Endodermal cell (in vitro differentiated cells): ENCODE data around the gene SNX6. TPM values are rescaled to one million over a fixed set of nuclear protein-coding genes. Genes with fewer than 3 reads are reported as not detected.
"Not testable (repeated sequence)": the region's sequence is repeated elsewhere in the genome, so short reads cannot be mapped to it uniquely, and the experiment has no call there.

Source experiments
- DNase-seq: peaks from one replicate; pipeline ENCODE4 v3.0.0-alpha.2; 2017
- H3K27ac ChIP-seq: 2 replicates; pipeline ENCODE4 v1.5.1; 2013; ENCODE audit warnings: mild to moderate bottlenecking, low read depth, low read length, moderate library complexity
- H3K27me3 ChIP-seq: 2 replicates; pipeline ENCODE4 v1.6.1; 2013; ENCODE audit warnings: mild to moderate bottlenecking, low read length, moderate library complexity; ENCODE audit not compliant: insufficient read depth, control insufficient read depth, poor library complexity, severe bottlenecking
- H3K36me3 ChIP-seq: 2 replicates; pipeline ENCODE4 v1.7.0; 2013; ENCODE audit warnings: mild to moderate bottlenecking, low read length, moderate library complexity; ENCODE audit not compliant: control insufficient read depth, insufficient read depth
- H3K4me1 ChIP-seq: one replicate; pipeline ENCODE4 v1.7.0; 2013; ENCODE audit warnings: low read length; ENCODE audit not compliant: control insufficient read depth, insufficient read depth
- H3K4me3 ChIP-seq: 2 replicates; pipeline ENCODE4 v1.5.1; 2013; ENCODE audit warnings: mild to moderate bottlenecking, low read length, moderate library complexity
- H3K9ac ChIP-seq: 2 replicates; pipeline ENCODE4 v1.6.1; 2013; ENCODE audit warnings: mild to moderate bottlenecking, low read length, moderate library complexity; ENCODE audit not compliant: poor library complexity, severe bottlenecking; ENCODE audit errors: extremely low read depth
- H3K9me3 ChIP-seq: 2 replicates; pipeline ENCODE4 v1.6.1; 2013; ENCODE audit warnings: mild to moderate bottlenecking, low read length, moderate library complexity; ENCODE audit not compliant: control insufficient read depth
- H3K27ac Mint-ChIP-seq: 2 replicates; pipeline ENCODE4 v1.8.0; 2020; ENCODE audit warnings: mixed read lengths
- H3K27me3 Mint-ChIP-seq: 2 replicates; pipeline ENCODE4 v1.8.0; 2021; ENCODE audit warnings: mild to moderate bottlenecking, mixed read lengths; ENCODE audit not compliant: insufficient read depth
- H3K36me3 Mint-ChIP-seq: 2 replicates; pipeline ENCODE4 v1.8.0; 2020; ENCODE audit warnings: low read depth, mixed read lengths
- H3K4me1 Mint-ChIP-seq: 2 replicates; pipeline ENCODE4 v1.8.0; 2020; ENCODE audit warnings: mixed read lengths
- H3K4me3 Mint-ChIP-seq: 2 replicates; pipeline ENCODE4 v1.8.0; 2020; ENCODE audit warnings: mild to moderate bottlenecking, moderate library complexity, mixed read lengths
- H3K9me3 Mint-ChIP-seq: 2 replicates; pipeline ENCODE4 v1.8.0; 2020; ENCODE audit warnings: mild to moderate bottlenecking, mixed read lengths
- CTCF ChIP-seq: fragments of 200-600 bp; sonication (generic); conservative IDR thresholded peaks from 2 replicates; pipeline ENCODE4 v1.5.0; 2021; ENCODE audit warnings: antibody characterized with exemption, mild to moderate bottlenecking
- WGBS, 2 experiments: methylation state at CpG; one replicate each; pipeline versions ENCODE4 v1.1.5 to v1.1.7; 2013; ENCODE audit warnings: missing lambda C conversion rate in 2 of 2, mixed read lengths in 1 of 2; ENCODE audit not compliant: insufficient coverage in 1 of 2, insufficient read length in 1 of 2; 5-methylcytosine and 5-hydroxymethylcytosine counted together
- total RNA-seq, 2 donors: library from RNA; stranded (reverse); fragmentation: NEBNext Ultra II Directional in 1 of 2; extraction: Animal tissue kit (Norgen Biotek cat#: 25700) in 1 of 2; gene quantifications; 2 replicates in 1 of 2; 3 replicates in 1 of 2; pipeline ENCODE4 v1.2.1, GENCODE V29; 2021

Gene SNX6
- total RNA-seq, 2 donors from 2014 or later: 69.6 to 73.2 TPM

- no peaks in the 10 kb centered on the region for H3K9me3 Mint-ChIP-seq
- H3K4me3 ChIP-seq: no peak overlapping the region
- no peaks in the 10 kb centered on the region for H3K27me3 ChIP-seq
- no peak overlapping the region for H3K27ac ChIP-seq
- H3K9ac ChIP-seq: no peak overlapping the region
- 80 to 89% methylated on average over 1 of the region's 1 CpG for WGBS, 2 experiments
- H3K27ac Mint-ChIP-seq: no peak overlapping the region
- no peaks in the 10 kb centered on the region for H3K36me3 Mint-ChIP-seq
- no peaks in the 10 kb centered on the region for H3K27me3 Mint-ChIP-seq
- no peaks in the 10 kb centered on the region for H3K4me1 Mint-ChIP-seq
- H3K4me1 ChIP-seq: no peaks in the 10 kb centered on the region
- H3K4me3 Mint-ChIP-seq: no peak overlapping the region
- TF ChIP-seq CTCF: no peak
- DNase-seq: no peak
- H3K36me3 ChIP-seq: no peaks in the 10 kb centered on the region
- H3K9me3 ChIP-seq: no peaks in the 10 kb centered on the region
These were observed 10.9 kb upstream of the SNX6 start for GRCh38 chr14:34640826-34641225.

GRCh38 chr14:34634360-34634771 is 4.4 kb upstream of the SNX6 start:
- H3K36me3 ChIP-seq, H3K27ac Mint-ChIP-seq, H3K4me1 ChIP-seq, H3K9me3 ChIP-seq, DNase-seq, H3K27ac ChIP-seq, H3K4me3 Mint-ChIP-seq, H3K9me3 Mint-ChIP-seq, H3K27me3 ChIP-seq, H3K36me3 Mint-ChIP-seq, H3K27me3 Mint-ChIP-seq, H3K4me3 ChIP-seq, H3K9ac ChIP-seq, H3K4me1 Mint-ChIP-seq: not testable (repeated sequence)
- WGBS, 2 experiments: 90 to 100% methylated on average over 4 to 8 of the region's 9 CpGs

- Mint-ChIP-seq H3K27ac (no peak overlapping the region), H3K4me3 (no peak overlapping the region), H3K27me3 (peaks cover 2% of the 10 kb centered on the region), H3K4me1 (peaks cover 2% of the 10 kb centered on the region), H3K9me3 (peaks cover 3% of the 10 kb centered on the region), H3K36me3 (no peaks in the 10 kb centered on the region)
- no peak overlapping the region for H3K4me3 ChIP-seq
- H3K27ac ChIP-seq: no peak overlapping the region
- no peaks in the 10 kb centered on the region for H3K27me3 ChIP-seq
- no peak overlapping the region for H3K9ac ChIP-seq
- no peaks in the 10 kb centered on the region for H3K36me3 ChIP-seq
- no peaks in the 10 kb centered on the region for H3K4me1 ChIP-seq
- 96% methylated on average over 1 of the region's 1 CpG; no CpG with 5 or more reads in 1 of the 2 experiments for WGBS, 2 experiments
- no peak for DNase-seq
- no peaks in the 10 kb centered on the region for H3K9me3 ChIP-seq
- TF ChIP-seq CTCF: no peak
These were observed 3.8 kb upstream of the SNX6 start for GRCh38 chr14:34633742-34634141.

GRCh38 chr14:34632411-34632978 is 2.5 kb upstream of the SNX6 start:
- 92 to 95% methylated on average over 2 to 5 of the region's 5 CpGs for WGBS, 2 experiments

More at GRCh38 chr14:34632411-34632978, 2.5 kb upstream of the SNX6 start:
- DNase-seq: no peak
- Histone ChIP-seq H3K9ac (no peak overlapping the region), H3K36me3 (no peaks in the 10 kb centered on the region), H3K9me3 (no peaks in the 10 kb centered on the region), H3K27ac (no peak overlapping the region), H3K4me3 (no peak overlapping the region), H3K4me1 (no peaks in the 10 kb centered on the region), H3K27me3 (no peaks in the 10 kb centered on the region)
- no peak for TF ChIP-seq CTCF
- H3K4me3 Mint-ChIP-seq: no peak overlapping the region
- H3K27me3 Mint-ChIP-seq: peaks cover 2% of the 10 kb centered on the region
- peaks cover 3% of the 10 kb centered on the region for H3K36me3 Mint-ChIP-seq
- peaks cover 5% of the 10 kb centered on the region for H3K4me1 Mint-ChIP-seq
- H3K27ac Mint-ChIP-seq: no peak overlapping the region
- H3K9me3 Mint-ChIP-seq: peaks cover 3% of the 10 kb centered on the region
